ENCODE data around the gene CFHR5.

Gene CFHR5

DNA sequence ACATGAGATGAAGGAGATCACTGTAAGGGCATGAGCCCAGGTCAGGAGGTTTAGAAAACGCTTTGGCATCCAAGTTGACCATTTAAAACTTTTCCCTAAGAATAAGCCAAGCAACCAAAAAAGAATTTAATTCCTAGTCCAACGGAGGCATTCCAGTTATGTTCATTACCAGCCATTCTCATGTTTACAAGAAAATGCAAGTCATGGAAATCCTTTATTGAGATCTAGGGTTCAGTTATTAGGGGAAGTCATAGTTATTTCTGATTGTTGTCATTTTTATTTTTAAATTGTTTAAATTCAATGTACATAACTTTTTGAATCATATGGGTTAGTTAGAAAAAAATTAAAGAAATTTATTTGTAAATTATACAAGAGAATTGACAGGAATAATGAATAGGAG, 24.5 kb downstream of the CFHR5 start:
- TF ChIP-seq, protein P1, sequence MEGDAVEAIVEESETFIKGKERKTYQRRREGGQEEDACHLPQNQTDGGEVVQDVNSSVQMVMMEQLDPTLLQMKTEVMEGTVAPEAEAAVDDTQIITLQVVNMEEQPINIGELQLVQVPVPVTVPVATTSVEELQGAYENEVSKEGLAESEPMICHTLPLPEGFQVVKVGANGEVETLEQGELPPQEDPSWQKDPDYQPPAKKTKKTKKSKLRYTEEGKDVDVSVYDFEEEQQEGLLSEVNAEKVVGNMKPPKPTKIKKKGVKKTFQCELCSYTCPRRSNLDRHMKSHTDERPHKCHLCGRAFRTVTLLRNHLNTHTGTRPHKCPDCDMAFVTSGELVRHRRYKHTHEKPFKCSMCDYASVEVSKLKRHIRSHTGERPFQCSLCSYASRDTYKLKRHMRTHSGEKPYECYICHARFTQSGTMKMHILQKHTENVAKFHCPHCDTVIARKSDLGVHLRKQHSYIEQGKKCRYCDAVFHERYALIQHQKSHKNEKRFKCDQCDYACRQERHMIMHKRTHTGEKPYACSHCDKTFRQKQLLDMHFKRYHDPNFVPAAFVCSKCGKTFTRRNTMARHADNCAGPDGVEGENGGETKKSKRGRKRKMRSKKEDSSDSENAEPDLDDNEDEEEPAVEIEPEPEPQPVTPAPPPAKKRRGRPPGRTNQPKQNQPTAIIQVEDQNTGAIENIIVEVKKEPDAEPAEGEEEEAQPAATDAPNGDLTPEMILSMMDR (IDR thresholded peaks at IDR 0.05; ENCODE audit: borderline replicate concordance, insufficient read depth, low read depth, low read length) = no peak
- no peak overlapping the region for H3K4me3 ChIP-seq (ENCODE audit: low read depth, low read length)

DNA sequence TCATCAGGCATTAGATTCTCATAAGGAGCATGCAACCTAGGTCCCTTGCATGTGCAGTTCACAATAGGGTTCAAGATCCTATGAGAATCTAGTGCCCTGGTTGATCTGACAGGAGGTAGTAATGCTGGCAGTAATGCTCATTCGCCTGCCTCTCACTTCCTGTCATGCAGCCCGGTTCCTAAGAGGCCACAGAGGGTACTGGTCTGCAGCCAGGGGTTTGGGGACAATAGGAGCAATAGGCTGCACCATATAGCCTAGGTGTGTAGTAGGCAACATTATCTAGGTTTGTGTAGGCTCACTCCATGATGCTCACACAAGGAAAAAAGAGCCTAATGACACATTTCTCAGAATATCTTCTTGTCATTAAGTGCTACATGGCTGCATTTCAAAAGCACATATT, 25.8 kb downstream of the CFHR5 start:
- TF ChIP-seq, protein P1 (IDR thresholded peaks at IDR 0.05; ENCODE audit: borderline replicate concordance, insufficient read depth, low read depth, low read length) = no peak
- H3K4me3 ChIP-seq (ENCODE audit: low read depth, low read length) = no peak overlapping the region

DNA sequence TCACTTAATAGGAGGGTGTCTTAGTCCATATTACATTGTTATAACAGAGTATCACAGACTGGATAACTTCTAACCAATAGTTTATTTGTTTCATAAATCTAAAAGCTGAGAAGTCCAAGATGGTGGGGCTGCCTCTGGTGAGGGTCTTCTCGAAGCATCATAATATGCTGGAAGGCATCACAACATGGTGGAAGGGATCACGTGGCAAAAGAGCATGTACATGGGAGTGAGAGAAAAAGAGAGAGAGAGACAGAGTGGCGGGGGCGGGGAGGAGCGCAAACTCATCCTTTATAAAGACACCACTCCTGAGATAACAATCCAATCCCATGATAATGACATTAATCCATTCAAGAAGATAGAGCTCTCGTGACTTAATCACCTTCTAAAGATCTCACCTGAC, 31.5 kb downstream of the CFHR5 start:
- no peak overlapping the region for H3K4me3 ChIP-seq (ENCODE audit: low read depth, low read length)
- TF ChIP-seq, protein P1 (IDR thresholded peaks at IDR 0.05; ENCODE audit: borderline replicate concordance, insufficient read depth, low read depth, low read length) = no peak

DNA sequence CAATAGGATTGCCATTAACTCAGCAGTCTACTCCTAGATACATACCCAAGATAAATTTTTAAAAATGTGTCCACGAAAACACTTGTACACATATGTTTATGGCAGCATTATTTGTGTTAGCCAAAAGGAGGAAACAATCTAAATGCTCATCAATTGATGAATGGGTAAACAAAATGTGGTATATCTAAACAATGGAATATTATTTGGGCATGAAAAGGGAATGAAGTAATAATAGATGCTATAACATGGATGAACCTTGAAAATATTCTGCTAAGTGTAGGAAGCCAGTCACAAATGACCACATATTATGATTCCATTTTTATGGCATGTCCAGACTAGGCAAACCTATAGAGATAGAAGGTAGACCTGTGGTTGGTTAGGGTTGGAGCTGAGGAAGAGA, 34.3 kb downstream of the CFHR5 start:
- H3K4me3 ChIP-seq (ENCODE audit: low read depth, low read length) = no peak overlapping the region
- TF ChIP-seq, protein P1 (IDR thresholded peaks at IDR 0.05; ENCODE audit: borderline replicate concordance, insufficient read depth, low read depth, low read length) = no peak

DNA sequence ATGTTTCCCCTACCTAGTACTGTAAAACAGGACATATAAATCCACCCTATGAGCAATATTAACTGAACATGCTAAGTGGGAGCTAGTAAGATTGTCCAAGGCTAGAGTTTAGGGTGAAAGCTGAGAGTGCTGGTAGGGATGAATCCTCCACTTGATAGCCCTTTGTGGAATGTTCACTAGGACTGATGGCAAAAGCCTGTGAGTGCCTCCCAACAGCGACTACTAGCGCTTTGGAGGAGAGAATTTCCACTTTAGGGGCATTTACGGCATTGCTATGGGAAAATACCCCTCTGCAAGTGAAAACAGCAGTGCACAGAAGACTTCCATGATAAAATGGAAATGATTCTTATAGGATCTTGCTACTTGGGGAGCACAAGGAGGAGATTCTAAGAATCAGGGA, 35.9 kb downstream of the CFHR5 start:
- no peak overlapping the region for H3K4me3 ChIP-seq (ENCODE audit: low read depth, low read length)
- TF ChIP-seq, protein P1 (IDR thresholded peaks at IDR 0.05; ENCODE audit: borderline replicate concordance, insufficient read depth, low read depth, low read length) = no peak

DNA sequence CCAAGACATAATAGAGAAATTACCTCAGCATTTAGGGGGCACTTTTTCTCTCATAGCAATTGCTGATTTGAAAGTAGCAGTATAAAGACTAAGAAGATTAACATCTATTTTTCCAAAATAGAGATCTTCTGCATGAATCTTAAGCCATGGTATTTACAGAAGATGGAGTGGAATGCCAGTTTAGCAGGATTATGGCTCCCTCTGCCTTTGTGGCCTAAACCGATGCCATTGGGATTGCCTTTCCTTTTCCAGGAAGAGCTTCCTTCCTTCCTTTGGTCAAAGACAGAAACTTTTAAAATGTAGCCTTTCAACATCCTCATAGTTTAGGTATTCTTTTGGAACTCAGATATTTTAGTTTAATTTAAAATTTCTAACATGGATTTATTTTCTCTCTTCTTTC, 39.4 kb downstream of the CFHR5 start:
- TF ChIP-seq, protein P1 (IDR thresholded peaks at IDR 0.05; ENCODE audit: borderline replicate concordance, insufficient read depth, low read depth, low read length) = no peak
- no peak overlapping the region for H3K4me3 ChIP-seq (ENCODE audit: low read depth, low read length)

DNA sequence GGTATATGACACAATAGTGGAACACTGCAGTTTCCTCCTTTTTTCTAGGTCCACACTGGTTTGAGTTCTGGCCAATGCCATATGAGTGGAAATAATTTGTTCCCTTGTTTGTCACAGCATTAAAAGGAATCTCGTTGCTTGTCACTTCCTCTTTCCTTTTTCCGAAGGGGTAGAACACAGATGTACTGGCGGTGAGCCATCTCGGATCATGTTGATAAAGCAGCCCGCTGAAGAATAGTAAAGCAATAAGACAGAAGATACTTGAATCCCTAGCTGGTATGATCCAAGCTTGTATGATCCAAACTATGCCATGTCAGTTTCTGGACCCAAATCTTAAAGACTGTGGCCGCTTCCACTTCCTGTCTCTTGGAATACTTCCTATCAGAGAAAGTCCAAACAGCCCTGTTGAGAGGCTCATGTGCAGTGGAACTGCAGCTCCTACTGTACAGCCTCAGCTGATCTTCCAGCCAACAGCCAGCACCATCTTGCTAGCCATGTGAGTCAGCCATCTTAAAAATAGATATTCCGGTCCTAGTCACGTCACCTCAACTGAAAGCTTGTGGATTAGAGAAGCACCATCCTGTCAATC, 40.3 kb downstream of the CFHR5 start:
- TF ChIP-seq, protein P1 (IDR thresholded peaks at IDR 0.05; ENCODE audit: borderline replicate concordance, insufficient read depth, low read depth, low read length) = no peak
- H3K4me3 ChIP-seq (ENCODE audit: low read depth, low read length) = no peak overlapping the region
